ENCODE results near the gene SH3PXD2A. TPM values are rescaled to one million over a fixed set of nuclear protein-coding genes. Genes with fewer than 3 reads are reported as not detected.

Gene SH3PXD2A
- total RNA-seq, 1 donor from 2014 or later, result 30.3 TPM

DNA sequence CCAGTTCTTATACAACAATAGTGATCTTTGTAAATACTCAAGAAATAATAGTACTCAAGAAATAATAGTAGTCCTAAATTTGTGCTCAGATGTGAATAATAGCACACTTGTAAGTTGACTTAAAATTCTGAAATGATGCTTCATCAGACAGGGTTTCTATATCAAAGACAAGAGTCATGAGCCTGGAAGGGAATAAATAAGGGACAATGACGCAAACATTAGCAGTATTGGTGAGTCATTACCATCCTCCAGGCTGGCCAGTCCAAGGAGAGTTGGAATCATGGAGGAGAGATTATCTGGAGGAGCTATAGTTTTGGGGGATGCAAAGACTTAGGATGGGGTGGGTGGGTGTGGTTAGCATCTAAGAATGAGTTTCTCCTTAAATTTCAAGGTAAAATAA is 6.1 kb upstream of the SH3PXD2A start:
- H3K27ac ChIP-seq (ENCODE audit: low read depth, low read length), result no peak overlapping the region

DNA sequence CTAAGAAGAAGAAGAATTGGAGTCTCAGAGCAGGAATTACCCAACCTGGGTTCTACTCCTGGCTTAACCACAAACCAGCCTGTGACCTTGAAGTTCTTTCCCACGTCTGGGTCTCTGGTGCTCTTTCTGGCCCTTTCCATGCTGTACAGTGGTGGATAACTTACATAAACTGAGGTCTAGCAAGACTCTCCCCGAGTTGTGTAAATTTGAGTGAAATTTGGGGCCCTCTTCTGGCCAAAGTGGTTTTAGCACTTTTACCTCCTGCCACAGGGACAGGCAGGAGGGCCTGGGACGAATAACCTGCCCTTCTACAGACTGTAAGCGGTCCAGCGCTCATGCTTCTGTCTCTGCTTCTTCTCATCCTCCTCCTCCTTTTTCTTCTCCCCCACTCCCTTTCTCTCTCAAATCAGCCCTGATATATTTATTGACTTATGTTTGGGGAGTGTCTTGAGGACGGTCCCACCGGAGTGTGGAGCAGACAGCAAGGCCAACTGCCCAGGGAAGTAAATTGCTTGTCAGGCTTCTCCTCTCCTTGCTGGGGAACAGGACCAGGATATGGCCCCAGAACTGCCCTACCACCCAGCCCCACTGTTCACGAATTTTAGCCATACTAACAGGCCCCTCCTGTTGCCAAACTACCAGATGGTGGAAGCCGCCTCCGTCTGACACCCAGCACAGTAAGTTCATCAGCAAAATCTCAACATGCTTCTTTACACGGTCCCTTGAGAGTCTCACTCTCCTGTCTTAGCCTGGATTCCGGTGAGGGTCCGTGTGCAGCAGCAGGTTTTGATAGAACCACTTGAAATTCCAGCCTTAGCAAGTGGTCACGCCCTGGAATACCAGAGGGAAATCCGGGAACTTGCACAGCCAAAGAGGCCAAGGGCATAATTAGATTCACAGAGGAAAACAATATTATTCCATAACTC is 4.0 kb upstream of the SH3PXD2A start:
- Histone ChIP-seq H3K27ac (ENCODE audit: low read depth, low read length) (no peak overlapping the region), H3K4me1 (ENCODE audit: control insufficient read depth in 3 of 3, insufficient read depth in 3 of 3, low read length in 3 of 3) (peaks cover 13 to 16% (median 14%) of the 10 kb centered on the region in 3 donors), H3K36me3 (ENCODE audit: control insufficient read depth in 3 of 3, insufficient read depth in 3 of 3, low read length in 3 of 3) (no peaks in the 10 kb centered on the region), H3K9ac (ENCODE audit: low read depth in 1 of 3, low read length in 3 of 3) (peak overlapping the region in 2 of 3 donors; percentile 25 to 36), H3K27me3 (ENCODE audit: control insufficient read depth in 3 of 3, insufficient read depth in 3 of 3, low read length in 3 of 3) (no peaks in the 10 kb centered on the region), H3K4me3 (ENCODE audit: low read length in 3 of 3) (no peak overlapping the region), H3K9me3 (ENCODE audit: control insufficient read depth in 3 of 3, low read length in 3 of 3) (no peaks in the 10 kb centered on the region)

More for the DNA sequence above, 6.1 kb upstream of the SH3PXD2A start:
- no peaks in the 10 kb centered on the region for H3K36me3 ChIP-seq (ENCODE audit: control insufficient read depth in 3 of 3, insufficient read depth in 3 of 3, low read length in 3 of 3)
- peaks cover 4 to 8% (median 6%) of the 10 kb centered on the region in 3 donors for H3K4me1 ChIP-seq (ENCODE audit: control insufficient read depth in 3 of 3, insufficient read depth in 3 of 3, low read length in 3 of 3)
- no peaks in the 10 kb centered on the region for H3K27me3 ChIP-seq (ENCODE audit: control insufficient read depth in 3 of 3, insufficient read depth in 3 of 3, low read length in 3 of 3)
- H3K4me3 ChIP-seq (ENCODE audit: low read length in 3 of 3), result no peak overlapping the region
- no peak overlapping the region for H3K9ac ChIP-seq (ENCODE audit: low read depth in 1 of 3, low read length in 3 of 3)
- peaks cover 0 to 3% (median 0%) of the 10 kb centered on the region in 3 donors for H3K9me3 ChIP-seq (ENCODE audit: control insufficient read depth in 3 of 3, low read length in 3 of 3)

DNA sequence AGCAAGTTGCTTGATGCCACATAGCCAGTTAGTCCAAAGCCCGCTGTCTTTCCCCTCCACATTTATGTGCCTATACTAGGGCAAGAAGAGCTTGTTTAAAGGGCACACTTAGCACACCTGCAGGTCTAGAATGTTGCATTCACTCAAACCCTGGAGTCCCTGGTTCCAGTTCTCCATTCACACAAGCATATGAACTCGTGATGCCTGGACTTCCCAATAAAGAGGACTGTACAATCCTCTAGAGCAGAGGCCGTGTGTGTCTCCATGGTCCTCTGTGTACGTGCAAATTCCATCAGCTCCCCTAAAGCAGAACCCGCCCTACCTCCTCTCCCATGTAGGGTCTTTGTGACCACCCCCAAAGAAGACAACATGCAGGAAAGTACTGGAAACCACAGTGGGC is 3.0 kb upstream of the SH3PXD2A start:
- Histone ChIP-seq H3K36me3 (ENCODE audit: control insufficient read depth in 3 of 3, insufficient read depth in 3 of 3, low read length in 3 of 3) (no peaks in the 10 kb centered on the region), H3K9ac (ENCODE audit: low read depth in 1 of 3, low read length in 3 of 3) (no peak overlapping the region), H3K27me3 (ENCODE audit: control insufficient read depth in 3 of 3, insufficient read depth in 3 of 3, low read length in 3 of 3) (no peaks in the 10 kb centered on the region), H3K27ac (ENCODE audit: low read depth, low read length) (no peak overlapping the region), H3K4me1 (ENCODE audit: control insufficient read depth in 3 of 3, insufficient read depth in 3 of 3, low read length in 3 of 3) (peaks cover 24 to 27% (median 25%) of the 10 kb centered on the region in 3 donors), H3K4me3 (ENCODE audit: low read length in 3 of 3) (no peak overlapping the region), H3K9me3 (ENCODE audit: control insufficient read depth in 3 of 3, low read length in 3 of 3) (no peaks in the 10 kb centered on the region)

DNA sequence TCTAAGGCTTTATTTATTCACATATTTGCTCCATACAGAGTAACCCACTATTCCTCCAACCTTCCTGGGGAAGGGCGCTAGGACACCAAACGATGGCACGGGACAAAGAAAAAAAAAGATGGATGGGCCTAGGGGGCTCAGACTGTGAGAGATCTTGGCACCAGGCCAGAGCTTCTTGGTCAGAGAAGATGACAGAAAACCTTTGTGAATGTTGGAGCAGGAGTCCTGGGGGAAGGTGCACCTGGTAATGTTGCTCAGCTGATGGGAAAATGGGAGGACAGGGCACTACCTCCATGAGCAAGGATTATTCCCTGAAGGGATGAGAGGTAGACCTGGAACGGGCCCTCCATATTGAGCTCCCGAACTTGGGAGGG is 1.4 kb upstream of the SH3PXD2A start:
- Histone ChIP-seq H3K36me3 (ENCODE audit: control insufficient read depth in 3 of 3, insufficient read depth in 3 of 3, low read length in 3 of 3) (no peaks in the 10 kb centered on the region), H3K27me3 (ENCODE audit: control insufficient read depth in 3 of 3, insufficient read depth in 3 of 3, low read length in 3 of 3) (no peaks in the 10 kb centered on the region), H3K9me3 (ENCODE audit: control insufficient read depth in 3 of 3, low read length in 3 of 3) (no peaks in the 10 kb centered on the region), H3K4me3 (ENCODE audit: low read length in 3 of 3) (no peak overlapping the region), H3K27ac (ENCODE audit: low read depth, low read length) (no peak overlapping the region), H3K4me1 (ENCODE audit: control insufficient read depth in 3 of 3, insufficient read depth in 3 of 3, low read length in 3 of 3) (peaks cover 40 to 42% (median 41%) of the 10 kb centered on the region in 3 donors), H3K9ac (ENCODE audit: low read depth in 1 of 3, low read length in 3 of 3) (no peak overlapping the region)

DNA sequence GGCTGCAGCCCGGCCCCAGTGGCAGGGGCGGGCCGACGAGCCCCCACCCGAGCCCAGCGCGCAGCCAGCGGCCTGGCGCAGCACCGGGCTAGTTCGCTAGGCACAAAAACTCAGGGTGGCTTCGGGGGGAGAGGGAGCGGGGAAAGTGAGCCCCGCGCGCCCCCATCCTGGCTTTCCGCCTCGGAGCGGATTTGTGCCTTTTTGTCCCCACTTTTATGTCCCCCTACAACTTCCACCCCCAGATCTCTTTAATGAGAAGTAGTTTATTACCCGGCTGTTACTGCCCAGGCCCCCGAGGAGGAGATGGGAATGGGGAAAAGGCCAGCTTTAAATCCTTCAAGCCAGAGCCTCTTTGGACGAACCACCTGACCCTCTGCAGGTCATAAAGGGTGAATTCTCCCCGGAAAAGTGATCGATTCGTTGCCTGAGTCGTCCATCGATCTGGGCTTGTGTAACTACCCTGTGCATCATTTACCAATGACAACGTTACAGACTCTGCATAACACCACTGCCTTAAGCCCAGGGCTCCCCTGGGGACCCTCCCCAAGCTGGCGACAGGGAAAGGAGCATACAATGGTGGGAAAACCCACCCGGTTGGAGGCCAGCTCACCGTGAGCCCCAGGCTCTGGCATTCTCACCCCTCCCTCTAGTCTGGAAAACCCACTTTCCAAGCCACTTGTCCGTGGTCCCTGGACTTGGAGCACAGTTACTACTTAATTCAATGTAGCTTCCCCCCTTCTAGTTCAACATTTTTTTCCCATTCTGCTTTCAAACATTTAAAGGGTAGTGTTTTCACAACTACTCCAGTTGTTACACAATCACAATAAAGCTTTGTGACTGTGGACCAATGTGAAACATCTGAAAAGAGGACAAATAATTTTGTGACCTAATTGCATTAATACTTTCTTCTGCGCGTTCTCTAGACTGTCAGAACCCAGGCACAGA is 748 bp upstream of the SH3PXD2A start:
- no peaks in the 10 kb centered on the region for H3K36me3 ChIP-seq (ENCODE audit: control insufficient read depth in 3 of 3, insufficient read depth in 3 of 3, low read length in 3 of 3)
- peaks cover 46 to 49% (median 47%) of the 10 kb centered on the region in 3 donors for H3K4me1 ChIP-seq (ENCODE audit: control insufficient read depth in 3 of 3, insufficient read depth in 3 of 3, low read length in 3 of 3)
- H3K9ac ChIP-seq (ENCODE audit: low read depth in 1 of 3, low read length in 3 of 3), result peak overlapping the region in 2 of 3 donors; percentile 39 to 54
- no peaks in the 10 kb centered on the region for H3K27me3 ChIP-seq (ENCODE audit: control insufficient read depth in 3 of 3, insufficient read depth in 3 of 3, low read length in 3 of 3)
- H3K27ac ChIP-seq (ENCODE audit: low read depth, low read length), result peak overlapping the region; percentile 7
- H3K9me3 ChIP-seq (ENCODE audit: control insufficient read depth in 3 of 3, low read length in 3 of 3), result no peaks in the 10 kb centered on the region
- peak overlapping the region; percentile 18 to 67 (median 65) for H3K4me3 ChIP-seq (ENCODE audit: low read length in 3 of 3)

DNA sequence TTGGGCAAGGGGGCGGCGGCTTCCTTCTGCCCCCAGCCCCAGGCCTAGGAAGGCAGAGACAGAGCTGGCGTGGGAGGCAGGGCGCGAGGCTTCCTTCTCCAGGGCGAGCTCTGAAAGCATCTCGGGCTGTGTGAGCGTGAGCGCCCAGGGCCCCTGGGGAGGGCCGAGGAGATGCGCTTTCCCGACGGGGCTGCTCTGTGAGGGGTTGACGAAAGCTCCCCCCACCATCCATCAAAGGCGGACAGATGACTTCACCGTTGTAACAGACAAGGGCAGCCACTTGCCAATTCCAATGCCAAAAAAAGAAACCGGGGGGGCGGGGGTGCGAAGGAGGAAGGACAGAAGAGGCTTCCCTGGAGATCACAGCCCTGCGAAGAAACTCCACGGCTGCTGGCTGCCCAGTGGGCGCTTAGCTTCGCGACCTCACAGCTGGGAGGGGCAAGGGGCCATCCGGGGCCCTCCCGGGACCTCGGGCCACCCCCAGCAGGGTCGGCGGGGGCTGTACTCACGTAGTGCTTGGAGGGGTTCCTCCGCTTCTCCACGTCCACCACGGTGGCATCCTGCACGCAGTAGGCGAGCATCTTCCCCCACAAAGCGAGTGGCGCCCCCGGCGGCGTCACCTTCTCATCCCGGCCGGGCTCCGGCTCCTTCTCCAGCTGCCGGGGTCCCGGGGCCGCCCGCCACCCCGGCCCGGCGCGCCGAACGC is 537 bp downstream of the SH3PXD2A start:
- no peaks in the 10 kb centered on the region for H3K27me3 ChIP-seq (ENCODE audit: control insufficient read depth in 3 of 3, insufficient read depth in 3 of 3, low read length in 3 of 3)
- H3K4me3 ChIP-seq (ENCODE audit: low read length in 3 of 3), result peak overlapping the region; percentile 67 to 85 (median 80)
- H3K4me1 ChIP-seq (ENCODE audit: control insufficient read depth in 3 of 3, insufficient read depth in 3 of 3, low read length in 3 of 3), result peaks cover 59 to 62% (median 60%) of the 10 kb centered on the region in 3 donors
- peak overlapping the region; percentile 80 to 87 (median 83) for H3K9ac ChIP-seq (ENCODE audit: low read depth in 1 of 3, low read length in 3 of 3)
- peak overlapping the region; percentile 83 for H3K27ac ChIP-seq (ENCODE audit: low read depth, low read length)
- H3K36me3 ChIP-seq (ENCODE audit: control insufficient read depth in 3 of 3, insufficient read depth in 3 of 3, low read length in 3 of 3), result no peaks in the 10 kb centered on the region
- H3K9me3 ChIP-seq (ENCODE audit: control insufficient read depth in 3 of 3, low read length in 3 of 3), result no peaks in the 10 kb centered on the region

DNA sequence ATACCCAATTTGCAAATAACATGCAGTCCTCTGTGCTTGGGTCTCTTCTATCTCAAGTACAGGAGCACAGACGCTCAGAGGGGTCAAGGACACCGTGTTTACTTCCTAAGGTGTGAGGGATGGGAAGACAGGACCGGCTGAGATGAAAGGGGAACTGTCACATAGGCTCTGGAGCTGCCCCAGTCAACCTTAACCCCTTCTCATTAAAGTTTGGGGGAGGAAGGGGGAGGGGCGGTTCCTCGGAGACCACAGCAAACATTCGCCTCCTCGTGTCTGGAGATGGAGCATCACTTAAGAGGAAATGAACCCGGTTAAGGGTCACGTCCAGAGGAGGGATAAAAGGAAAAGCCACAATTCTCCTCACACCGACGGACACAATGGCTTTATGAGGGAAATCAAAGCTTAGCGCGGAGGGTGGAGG is 1.1 kb downstream of the SH3PXD2A start:
- H3K9me3 ChIP-seq (ENCODE audit: control insufficient read depth in 3 of 3, low read length in 3 of 3), result no peaks in the 10 kb centered on the region
- H3K9ac ChIP-seq (ENCODE audit: low read depth in 1 of 3, low read length in 3 of 3), result peak overlapping the region; percentile 80 to 87 (median 83)
- H3K27me3 ChIP-seq (ENCODE audit: control insufficient read depth in 3 of 3, insufficient read depth in 3 of 3, low read length in 3 of 3), result no peaks in the 10 kb centered on the region
- peaks cover 62 to 66% (median 64%) of the 10 kb centered on the region in 3 donors for H3K4me1 ChIP-seq (ENCODE audit: control insufficient read depth in 3 of 3, insufficient read depth in 3 of 3, low read length in 3 of 3)
- no peaks in the 10 kb centered on the region for H3K36me3 ChIP-seq (ENCODE audit: control insufficient read depth in 3 of 3, insufficient read depth in 3 of 3, low read length in 3 of 3)
- peak overlapping the region; percentile 83 for H3K27ac ChIP-seq (ENCODE audit: low read depth, low read length)
- H3K4me3 ChIP-seq (ENCODE audit: low read length in 3 of 3), result peak overlapping the region; percentile 67 to 85 (median 80)

DNA sequence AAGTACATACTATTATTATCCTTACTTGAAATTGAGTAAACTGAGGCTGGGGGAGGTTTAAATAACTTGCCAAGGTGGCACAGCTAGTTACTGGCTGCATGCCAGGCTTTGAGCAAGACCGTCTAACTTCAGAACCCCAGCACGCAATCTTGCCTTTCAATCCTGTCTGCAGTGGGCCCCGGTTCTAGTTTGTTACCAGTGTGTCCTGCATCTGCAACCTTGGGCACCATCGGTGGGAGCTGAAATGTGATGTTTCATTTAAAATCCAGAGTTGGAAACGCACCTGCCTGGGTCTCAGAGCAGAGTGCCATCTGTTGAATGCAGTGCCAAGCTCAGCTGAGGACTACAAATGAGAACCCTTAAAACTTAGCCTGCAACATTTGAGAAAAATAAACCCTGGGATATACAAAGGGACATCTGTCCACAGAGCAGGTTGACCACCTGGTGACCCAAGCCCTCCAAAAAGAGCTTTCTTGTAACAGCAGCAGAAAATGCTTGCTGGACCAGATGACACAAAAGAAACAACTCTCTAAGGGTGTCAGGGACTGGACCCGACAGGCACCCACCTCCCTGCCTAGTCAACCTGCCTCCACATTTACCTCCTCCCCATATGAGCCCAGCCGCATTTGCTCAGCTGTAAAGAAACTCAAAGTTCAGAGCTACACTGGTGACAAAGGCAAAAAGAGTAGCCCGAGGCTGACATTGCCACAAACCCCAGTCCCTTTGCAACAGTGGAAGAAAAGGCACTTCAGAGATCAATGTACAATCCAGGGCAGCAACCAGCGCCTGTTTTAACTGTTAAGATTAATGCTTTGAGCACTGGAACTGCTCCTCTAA is 1.7 kb downstream of the SH3PXD2A start:
- peak overlapping the region; percentile 71 to 87 (median 83) for H3K9ac ChIP-seq (ENCODE audit: low read depth in 1 of 3, low read length in 3 of 3)
- peak overlapping the region; percentile 67 to 85 (median 80) for H3K4me3 ChIP-seq (ENCODE audit: low read length in 3 of 3)
- no peaks in the 10 kb centered on the region for H3K9me3 ChIP-seq (ENCODE audit: control insufficient read depth in 3 of 3, low read length in 3 of 3)
- no peaks in the 10 kb centered on the region for H3K27me3 ChIP-seq (ENCODE audit: control insufficient read depth in 3 of 3, insufficient read depth in 3 of 3, low read length in 3 of 3)
- H3K4me1 ChIP-seq (ENCODE audit: control insufficient read depth in 3 of 3, insufficient read depth in 3 of 3, low read length in 3 of 3), result peaks cover 61 to 67% (median 64%) of the 10 kb centered on the region in 3 donors
- H3K27ac ChIP-seq (ENCODE audit: low read depth, low read length), result peak overlapping the region; percentile 83
- H3K36me3 ChIP-seq (ENCODE audit: control insufficient read depth in 3 of 3, insufficient read depth in 3 of 3, low read length in 3 of 3), result no peaks in the 10 kb centered on the region
